Effector CD4-positive, alpha-beta T cell (primary cell): ENCODE measurements around the gene STK10.

Experiments used
- DNase-seq: peaks from one replicate; pipeline ENCODE4 v3.0.0-alpha.2; 2020

STK10 gene

DNA sequence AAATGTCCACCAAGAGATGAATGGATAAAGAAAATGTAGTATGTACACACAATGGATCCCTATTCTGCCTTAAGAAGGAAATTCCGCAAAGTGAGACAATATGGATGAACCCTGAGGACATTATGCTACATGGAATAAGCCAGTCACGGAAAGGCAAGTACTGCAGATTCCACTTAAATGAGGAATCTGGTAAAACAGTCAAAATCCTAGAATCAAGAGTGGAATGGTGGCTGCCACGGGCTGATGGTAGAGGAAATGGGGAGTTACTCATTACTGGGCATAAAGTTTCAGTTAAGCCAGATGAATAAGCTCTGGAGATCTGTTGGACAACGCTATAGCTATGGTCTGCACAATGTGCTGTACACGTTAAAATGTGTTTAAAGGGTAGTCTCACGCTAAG is 47.2 kb downstream of the STK10 start:
- DNase-seq, result no peak

DNA sequence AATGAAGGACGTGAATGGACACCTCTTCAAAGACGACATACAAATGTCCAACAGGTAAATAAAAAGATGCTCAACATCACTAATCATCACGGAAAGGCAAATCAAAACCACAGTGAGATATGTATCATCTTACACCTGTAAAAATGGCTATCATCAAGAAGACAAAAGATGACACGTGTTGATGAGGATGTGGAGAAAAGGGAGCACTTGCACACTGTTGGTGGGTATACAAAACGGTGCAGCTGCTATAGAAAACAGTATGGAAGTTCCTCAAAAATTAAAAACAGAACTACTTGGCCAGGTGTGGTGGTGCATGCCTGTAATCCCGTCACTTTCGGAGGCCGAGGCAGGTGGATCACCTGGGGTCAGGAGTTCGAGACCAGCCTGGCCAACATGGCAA is 47.9 kb downstream of the STK10 start:
- DNase-seq, result no peak

DNA sequence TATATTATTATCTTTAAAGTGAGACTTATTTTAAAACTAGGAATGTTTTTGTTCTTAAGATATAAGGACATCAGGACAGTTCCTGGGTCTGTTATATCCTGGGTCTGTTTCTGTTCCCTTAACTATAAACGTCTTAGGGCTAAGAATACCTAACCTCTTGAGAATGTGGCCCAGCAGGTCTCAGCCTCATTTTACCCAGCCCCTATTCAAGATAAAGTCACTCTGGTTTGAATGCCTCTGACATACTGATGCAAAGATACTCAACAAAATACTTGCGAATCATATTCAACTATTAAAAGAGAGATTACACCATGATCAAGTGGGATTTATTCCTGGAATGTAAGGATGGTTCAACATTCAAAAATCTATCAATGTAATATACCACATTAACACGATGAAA is 51.0 kb downstream of the STK10 start:
- no peak for DNase-seq

DNA sequence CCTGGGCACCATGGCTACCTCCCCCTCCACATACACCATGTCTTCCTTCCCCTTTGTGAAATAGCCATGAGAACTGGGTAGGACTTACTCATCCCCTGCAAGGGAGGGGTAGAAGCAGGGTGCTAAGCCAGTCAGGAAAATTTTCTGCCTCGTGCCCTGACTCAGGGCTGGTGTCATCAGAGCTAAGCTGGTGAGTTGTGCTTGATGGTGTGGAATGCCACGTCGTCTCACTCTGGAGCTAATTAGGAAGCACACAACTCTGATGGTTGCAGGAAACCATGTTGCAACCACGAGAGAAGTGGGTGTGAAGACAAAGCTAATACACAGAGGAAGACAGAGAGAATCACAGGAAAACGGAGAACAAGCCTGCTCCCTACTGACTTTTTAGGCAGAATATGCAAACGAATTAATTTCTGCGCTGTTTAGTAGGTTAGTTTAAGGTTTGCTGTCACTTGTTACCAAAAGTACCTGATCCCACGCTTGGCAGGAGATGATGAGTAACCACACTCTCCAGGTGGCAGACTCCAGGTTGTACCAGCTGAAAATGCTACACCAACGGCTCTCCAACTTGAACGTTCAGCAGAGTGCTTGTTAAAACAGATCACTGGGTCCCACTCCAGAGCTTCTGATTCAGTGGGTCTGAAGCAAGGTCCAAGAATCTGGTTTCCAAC is 54.5 kb downstream of the STK10 start:
- DNase-seq, result no peak

DNA sequence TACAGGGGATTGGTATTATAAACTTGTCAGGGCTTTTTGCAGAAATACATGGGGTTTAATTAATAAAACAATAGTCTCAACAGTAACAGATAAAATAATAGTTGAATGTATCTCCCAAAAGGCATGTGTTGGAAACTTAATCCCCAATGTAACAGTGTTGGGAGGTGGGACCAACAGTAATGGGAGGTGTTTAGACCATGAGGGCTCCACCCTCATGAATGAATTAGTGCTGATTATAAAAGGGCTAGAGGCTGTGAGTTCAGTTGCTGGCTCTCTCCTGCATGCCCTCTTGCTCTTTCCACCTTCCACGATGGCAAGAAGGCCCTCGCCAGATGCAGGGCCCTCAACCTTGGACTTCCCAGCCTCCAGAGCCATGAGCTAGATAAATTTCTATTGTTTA is 56.3 kb downstream of the STK10 start:
- no peak for DNase-seq

DNA sequence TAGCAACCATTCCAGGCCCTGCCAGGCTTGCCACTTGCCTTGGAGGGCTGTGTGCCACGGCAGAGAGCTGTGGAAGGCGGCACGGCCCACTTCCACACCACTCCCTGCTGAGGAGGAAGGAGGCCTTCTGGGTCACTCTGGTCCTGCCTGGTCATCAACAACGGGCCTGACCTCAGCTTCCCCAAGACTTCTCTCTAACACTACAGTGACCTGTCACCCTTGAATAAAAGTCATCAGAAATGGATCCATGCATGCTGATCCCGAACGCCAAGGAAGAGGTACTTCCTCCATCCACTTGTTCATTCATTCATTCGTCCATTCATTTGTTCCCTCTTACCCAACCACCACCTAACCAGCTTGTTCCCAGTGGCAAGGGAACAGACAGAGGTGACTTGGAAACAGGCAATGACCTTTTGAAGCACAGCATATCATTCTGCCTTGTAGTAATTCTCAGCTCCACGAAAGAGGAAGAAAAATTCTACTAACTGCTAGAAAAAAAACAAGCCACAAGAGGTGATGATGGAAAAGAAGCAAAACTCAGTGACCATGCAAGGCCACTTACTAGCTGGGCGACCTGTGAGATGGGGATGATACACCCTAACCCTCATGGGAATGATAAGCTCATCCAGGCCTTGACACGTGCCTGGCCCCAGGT is 58.6 kb downstream of the STK10 start:
- DNase-seq, result no peak

DNA sequence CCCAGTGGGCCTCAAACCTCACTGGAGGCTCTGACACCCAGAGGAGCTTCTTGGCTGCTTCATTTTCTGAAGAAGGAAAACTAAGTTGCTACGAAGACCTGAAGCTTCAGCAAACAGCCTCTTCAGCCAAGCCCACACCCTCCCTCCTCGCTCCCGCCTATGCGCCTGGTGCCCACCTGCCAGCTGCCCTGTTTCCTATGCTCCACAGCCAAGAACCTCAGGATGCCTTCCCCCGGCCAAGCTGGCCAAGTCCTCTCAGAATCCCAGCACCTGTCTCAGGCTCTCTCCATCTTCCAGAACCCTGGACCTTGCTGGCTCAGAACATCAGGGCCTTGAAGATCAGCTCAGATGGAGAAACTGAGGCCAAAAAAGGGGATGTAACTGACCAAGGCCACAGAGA is 60.4 kb downstream of the STK10 start:
- no peak for DNase-seq

DNA sequence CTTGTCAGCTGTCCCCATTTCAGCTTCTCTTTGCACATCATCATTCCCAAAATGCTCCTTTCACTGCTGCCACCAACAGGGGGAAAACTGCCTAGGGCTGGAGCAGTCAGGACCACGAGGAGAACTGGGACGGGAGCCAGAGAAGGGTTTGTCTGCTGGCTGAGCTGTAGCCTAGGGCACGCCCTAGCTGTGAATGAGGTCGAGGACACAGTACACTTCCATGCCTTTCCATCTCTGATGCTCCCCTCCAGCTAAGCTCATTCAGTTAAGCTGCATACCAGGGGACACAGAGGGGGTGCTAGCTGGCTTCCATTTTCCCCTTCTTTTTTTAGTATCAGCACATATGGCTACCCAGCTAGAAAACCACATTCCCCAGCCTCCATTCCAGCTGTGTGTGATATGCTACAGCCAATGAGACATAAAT is 64.7 kb downstream of the STK10 start:
- DNase-seq, result no peak

DNA sequence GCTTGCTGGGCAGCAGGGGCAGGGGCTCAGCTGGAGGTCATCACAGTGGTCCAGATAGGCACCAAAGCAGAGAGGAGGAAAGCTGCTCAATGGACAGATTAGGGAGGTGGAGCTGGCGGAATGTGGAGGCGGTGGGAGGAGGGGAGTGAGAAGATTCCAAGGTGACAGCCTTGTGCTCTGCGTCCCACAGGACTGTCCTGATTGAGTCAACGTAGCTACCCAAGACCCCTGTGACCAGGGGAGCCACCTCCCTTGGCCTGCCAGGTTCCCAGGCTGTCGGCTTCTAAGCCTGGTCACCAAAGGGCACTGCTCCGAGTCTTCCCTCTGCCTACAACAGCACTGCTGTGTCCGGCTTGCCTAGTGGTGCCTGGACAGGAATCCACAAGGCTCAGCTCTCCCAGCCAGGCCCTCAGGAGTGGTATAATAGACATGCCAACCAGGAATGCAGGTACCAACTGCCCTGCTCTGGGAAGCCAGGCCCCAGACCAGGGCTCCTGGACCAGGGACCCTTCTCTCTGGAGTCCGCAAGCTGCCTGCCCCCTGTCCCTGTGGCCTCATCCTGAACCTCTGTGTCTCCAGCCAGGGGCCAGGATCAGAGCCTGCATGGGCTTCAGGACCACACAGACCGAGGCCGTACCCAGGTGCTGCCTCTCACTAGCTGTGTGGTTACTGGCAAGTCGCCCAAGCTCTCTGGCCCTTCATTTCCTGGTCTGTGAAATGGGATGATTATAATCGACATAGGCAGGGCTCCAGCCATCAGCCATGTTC is 67.9 kb downstream of the STK10 start:
- no peak for DNase-seq

DNA sequence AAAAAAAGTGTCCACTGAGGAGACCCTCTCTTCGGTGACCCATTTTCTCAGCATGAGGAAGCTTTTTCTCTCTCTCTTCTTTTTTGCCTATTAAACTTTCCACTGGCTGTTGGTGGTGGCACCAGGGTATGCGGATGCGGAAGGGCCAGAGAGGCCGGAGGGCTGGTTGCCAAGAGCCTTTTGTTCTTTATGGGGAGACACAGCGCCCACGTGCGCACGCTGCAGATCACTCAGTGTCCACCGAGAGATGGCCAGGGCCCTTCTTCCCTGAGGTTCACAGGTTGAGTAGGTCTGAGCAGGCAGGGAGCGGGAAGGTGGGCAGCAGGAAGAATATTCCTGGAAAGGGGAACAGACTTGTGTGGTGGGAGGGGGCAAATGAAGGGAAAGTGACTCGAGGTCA is 69.1 kb downstream of the STK10 start:
- no peak for DNase-seq

DNA sequence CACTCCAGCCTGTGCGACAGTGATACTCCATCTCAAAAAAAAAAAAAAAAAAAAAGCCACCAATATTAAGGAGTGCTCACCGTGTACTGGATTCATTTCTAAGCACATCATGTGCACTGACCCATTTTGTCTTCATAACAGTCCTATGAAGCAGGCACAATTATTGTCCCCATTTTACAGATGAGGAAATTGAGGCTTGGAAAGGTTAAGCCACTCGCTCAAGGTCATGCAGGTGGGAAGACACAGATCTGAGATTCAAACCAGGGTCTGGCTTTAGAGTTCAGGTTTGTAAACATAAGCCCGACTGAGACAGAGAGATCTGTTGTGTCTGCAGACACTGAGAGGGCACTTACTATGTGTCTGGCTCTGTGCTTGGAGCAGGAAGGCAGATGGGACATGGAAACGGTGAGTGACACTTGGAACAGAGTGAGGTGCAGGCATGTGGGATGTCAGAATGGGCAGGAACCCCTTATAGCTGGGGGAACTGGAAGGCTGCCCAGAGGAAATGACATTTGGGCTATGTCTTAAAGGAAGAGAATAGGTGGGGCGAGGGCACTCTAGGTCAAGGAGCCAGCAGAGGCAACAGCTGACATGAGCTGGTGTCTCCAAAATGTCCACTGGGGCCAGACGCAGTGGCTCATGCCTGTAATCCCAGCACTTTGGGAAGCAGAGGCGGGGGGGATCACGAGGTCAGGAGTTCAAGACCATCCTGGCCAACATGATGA is 69.9 kb downstream of the STK10 start:
- no peak for DNase-seq

DNA sequence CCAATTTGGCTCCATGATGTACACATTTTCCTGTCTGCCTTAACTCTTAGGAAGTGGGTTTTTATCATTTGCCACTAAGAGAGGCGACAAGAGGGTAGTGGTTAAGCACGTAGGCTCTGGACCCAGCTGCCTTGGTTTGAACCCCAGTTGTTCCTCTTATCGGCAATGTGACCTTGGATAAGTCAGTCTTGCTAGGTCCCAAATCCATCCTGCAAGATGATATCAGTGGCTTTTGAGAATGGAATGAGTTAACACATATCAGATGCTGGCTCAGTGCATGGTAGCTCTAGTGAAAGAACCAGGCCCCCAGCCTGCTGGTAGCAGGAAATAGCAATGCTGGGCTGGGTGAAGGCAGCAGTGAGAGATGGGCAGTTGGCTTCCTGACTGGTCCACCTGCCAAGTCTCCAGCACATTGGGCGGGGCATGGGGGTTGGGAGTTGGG is 72.5 kb downstream of the STK10 start:
- no peak for DNase-seq

DNA sequence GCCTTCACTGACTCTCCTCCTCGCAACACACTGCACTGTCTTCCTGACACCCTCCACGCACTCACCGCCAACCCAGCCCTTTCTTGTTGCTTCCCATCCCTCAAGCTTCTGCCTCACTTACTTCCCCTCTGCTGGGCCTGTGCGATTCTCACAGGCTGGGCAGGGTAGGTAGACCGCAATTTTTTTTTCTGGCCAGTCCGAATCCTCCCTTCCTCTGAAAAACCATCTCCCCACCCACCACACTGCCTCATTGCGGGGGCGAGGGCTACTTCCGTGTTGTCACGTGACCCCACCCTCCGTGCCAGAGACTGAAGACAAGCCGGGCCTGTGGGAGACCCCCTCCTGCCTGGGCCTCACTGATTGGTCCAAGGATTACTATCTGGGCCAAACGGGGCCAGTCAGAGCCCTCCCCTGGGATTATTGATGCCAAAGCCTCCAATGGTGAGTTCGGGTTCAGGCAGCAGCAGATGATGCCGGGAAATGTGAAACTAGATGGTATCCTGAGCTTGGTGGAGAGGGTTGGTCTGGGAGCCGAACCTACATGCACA is 73.1 kb downstream of the STK10 start:
- DNase-seq, result peak; percentile 60

DNA sequence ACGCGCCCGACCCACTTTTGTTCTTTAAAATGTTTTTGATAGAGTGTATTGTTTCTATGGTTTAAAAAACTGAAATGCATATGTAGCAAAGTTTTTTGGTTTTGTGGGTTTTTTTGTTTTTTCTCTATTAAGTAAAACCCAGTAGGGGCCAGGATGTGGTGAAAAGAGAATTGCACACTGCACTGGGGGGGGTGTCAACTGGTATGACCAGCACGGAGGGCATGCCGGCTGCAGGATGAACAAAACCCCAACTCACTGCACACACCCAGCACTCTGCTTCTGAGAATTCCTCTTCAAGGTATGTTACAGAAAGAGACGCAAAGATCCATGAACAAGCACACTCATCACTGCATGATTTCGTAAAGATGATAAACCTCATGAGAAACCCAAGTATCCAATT is 75.0 kb downstream of the STK10 start:
- DNase-seq, result peak; percentile 58

DNA sequence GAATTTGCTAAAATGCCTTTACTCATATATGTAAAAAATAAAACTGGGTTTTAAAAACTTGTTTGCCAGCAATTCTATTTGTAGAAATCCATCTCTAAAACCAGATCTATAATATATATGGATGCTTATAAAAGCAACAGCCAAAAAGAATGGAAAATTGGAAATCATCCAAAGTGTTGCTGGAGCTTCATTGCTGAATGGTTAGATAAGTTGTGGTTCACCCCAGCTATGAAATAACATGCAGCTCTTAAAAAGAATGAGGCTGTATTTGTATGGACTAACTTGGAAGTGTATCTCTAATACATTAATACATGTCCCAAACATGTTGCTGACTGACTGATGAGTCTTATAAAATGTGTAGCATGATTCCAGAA is 76.2 kb downstream of the STK10 start:
- DNase-seq, result no peak

DNA sequence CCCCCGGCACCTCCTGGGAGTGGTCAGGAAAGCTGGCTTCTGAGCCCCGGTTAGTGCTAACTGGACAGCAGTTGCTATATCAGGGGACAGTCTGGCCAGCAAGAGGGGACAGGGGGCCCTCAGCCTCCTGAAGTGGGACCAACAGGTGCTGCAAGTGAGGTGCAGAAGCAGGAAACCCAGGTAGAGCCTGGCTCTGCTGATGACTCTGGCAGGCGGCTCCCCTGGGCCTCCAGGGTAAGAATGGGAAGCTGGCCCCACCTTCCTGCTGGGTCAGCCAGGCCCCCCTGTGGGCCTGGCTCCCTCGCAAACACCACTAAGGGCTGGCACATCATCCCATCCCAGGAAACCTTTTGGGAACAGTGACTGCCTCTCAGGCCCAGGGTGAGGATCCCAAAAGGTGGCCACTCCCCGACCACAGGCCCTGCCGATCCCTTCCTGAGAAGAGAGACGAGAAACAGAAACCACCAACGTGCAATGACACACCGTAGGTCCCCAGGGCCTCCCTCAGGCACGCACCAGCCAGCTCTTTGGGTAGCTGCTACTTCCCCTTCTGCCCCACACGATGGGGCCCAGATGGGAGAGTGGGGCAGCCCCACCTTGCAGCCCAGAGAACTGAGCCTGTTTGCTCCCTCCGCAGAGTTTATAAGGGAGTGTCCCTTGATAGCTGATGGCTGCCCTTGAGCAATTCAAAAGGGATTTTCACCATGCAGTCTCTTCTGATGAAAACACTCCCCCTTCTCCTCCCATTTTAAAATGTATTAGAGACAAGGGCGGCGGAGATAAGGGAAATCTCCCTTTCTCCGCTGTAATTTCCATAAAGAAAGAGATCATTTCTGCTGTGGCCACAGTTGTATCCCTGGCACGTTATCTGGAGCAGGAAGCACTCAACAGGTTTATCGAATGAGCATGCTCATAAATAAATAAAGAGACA is 76.8 kb downstream of the STK10 start:
- DNase-seq, result peak; percentile 60

DNA sequence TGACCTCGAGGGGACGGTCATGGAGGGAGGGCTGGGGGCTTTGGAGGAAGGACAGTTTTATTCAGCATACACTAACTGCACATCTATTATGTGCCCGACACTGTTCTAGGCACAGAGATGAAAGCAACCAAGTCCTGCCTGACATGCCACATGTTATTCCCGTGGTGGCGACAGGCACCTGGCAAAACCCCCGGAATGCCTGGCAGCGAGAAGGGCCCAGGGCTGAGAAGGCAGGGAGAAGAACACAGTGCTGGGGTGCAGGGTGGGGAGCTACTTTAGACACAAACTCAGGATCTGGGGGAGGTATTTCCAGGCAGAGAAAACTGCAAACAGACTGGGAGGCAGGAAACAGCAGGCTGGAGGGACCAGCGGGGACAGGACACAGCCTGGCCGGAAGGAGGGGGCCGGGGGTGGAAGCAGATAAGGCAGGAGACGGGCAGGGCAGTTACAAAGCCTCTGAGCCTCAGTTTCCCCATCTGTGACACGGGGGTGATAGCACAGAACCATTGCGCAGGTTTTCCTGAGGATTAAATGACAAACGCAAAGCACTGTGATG is 77.7 kb downstream of the STK10 start:
- no peak for DNase-seq

DNA sequence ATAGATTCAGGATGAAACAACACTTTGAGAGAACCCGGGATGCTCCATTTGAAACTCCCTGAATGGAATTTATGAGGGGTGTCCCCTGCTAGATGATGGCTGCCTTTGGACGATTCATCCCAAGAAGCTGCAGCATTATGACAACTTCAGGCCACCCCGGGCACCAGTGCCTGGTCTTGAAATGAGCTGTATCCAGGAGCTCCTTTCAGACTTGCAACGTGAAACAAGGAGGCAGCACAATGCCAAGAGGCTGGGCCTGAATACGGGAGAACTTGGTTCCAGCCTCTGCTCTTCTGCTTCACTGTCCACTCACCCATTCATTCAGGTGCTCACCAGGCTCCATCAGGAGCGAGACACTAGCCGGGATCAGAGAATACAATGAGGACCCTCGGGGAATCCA is 78.3 kb downstream of the STK10 start:
- DNase-seq, result no peak

DNA sequence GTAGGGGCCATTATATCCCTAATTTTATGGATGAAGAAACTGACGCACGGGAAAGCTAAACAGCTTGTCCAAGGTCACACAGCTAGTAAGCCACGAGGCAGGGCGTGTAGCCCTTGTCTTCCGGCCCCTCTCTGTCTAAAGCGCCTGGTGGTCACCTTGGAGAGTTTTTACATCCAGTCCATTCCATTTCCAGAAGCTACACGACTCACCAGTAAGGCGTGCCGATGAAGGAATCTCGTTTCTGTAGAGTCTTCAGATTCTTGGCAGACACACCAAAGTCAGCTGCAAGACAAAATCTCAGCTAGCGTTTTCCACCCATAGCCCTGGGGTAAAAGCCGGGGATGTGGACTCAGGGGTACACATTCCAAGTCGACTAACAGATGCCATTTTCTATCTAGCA is 80.5 kb downstream of the STK10 start:
- no peak for DNase-seq

DNA sequence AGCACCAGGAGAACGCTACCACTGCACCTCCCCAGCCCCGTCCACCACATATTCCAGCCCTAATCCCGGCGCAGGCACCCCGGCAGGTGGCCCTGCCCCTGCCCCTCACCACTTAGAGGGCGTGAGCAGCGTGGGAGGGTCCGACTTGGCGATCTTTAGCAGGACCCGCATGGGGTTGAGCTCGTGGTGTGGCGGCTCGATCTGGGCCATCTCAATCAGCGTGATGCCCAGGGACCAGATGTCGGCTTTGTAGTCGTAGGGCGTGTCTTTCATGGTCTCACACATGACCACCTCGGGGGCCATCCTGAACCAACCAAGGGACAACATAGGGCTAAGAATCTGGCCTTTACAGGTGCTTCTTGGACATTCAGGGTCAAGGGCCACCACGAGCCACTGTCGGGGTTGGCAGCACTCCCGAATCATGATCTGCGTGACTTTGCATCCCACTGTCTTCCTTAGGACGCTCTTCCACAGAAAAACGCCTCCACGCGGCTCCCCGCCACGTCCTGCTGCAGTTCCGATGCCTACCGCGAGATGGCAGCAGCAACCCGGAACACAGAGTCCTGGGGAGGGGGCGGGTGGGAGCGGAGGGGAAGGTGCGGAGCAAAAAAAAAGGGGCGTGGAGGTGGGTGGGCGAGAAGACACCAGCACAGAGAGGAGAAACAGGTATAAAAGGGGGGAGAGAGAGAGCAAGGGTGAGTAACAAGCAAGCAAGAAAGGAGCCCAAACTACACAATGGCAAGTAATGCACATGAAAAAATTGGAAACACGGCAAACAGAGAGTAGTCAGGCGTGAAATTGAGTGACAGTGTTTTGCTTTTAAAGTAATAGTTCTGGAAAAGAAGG is 81.3 kb downstream of the STK10 start:
- peak; percentile 63 for DNase-seq

DNA sequence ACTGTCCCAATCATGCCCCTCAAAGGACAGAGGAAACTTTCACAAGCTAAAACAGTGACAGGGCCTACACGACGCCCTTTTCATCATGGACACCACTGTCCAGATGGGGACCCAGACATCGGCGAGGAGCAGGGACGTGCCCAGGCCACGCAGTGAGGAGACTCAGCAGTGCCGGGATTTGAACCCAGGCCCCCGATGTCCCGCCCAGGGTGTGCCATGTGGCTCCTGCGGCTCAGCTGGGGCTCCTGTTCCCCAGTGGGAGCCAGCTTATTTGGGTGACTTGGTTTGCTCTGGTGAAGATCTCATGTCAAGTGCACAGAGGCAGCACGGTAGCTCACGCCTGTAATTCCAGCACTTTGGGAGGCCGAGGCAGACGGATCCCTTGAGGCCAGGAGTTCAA is 82.2 kb downstream of the STK10 start:
- no peak for DNase-seq
